ENCODE results near the gene SYCE1L. TPM values are rescaled to one million over a fixed set of nuclear protein-coding genes. Genes with fewer than 3 reads are reported as not detected.
"Not testable (repeated sequence)": the region's sequence is repeated elsewhere in the genome, so short reads cannot be mapped to it uniquely, and the experiment has no call there.

The SYCE1L gene
- total RNA-seq, 2 donors from 2014 or later: 2.3 to 3.4 TPM

DNA sequence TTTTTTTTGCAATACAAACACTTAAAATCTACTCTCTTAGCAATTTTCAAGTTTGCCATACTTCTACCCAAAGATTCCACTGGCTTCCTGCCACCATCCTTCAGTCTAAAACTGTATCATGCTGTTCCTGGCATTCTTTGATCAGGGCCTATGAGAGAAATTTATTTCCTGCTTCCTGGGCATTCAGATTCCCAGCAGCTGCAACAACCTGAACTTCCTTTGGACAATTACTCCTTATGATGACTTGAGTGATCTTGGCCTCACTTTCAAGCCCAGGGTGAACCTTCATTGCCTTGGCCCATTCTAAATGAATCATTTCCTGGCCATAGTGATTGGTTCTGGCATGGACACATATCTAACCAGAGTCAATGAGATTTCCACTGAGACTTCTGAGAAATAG, 26.3 kb upstream of the SYCE1L start:
- no peaks in the 10 kb centered on the region for H3K27me3 ChIP-seq (replicated peaks; ENCODE audit: insufficient read depth)
- H3K9me3 ChIP-seq: no peaks in the 10 kb centered on the region
- TF ChIP-seq POLR2A (IDR thresholded peaks at IDR 0.05) (no peak), POLR2AphosphoS5 (IDR thresholded peaks at IDR 0.05) (no peak)
- TF ChIP-seq, protein P1, sequence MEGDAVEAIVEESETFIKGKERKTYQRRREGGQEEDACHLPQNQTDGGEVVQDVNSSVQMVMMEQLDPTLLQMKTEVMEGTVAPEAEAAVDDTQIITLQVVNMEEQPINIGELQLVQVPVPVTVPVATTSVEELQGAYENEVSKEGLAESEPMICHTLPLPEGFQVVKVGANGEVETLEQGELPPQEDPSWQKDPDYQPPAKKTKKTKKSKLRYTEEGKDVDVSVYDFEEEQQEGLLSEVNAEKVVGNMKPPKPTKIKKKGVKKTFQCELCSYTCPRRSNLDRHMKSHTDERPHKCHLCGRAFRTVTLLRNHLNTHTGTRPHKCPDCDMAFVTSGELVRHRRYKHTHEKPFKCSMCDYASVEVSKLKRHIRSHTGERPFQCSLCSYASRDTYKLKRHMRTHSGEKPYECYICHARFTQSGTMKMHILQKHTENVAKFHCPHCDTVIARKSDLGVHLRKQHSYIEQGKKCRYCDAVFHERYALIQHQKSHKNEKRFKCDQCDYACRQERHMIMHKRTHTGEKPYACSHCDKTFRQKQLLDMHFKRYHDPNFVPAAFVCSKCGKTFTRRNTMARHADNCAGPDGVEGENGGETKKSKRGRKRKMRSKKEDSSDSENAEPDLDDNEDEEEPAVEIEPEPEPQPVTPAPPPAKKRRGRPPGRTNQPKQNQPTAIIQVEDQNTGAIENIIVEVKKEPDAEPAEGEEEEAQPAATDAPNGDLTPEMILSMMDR (IDR thresholded peaks at IDR 0.05): no peak
- intact Hi-C loops (cut with DNase I): loop anchor here (5.0 kb wide), 1 partner anchor 1386 kb away; no protein-coding TSS in a partner anchor
- no peaks in the 10 kb centered on the region for H3K36me3 ChIP-seq
- H3K4me1 ChIP-seq (replicated peaks): no peaks in the 10 kb centered on the region
- H3K4me3 ChIP-seq: no peak overlapping the region
- DNase-seq (ENCODE audit: low spot score): no peak
- no peak overlapping the region for H3K27ac ChIP-seq

DNA sequence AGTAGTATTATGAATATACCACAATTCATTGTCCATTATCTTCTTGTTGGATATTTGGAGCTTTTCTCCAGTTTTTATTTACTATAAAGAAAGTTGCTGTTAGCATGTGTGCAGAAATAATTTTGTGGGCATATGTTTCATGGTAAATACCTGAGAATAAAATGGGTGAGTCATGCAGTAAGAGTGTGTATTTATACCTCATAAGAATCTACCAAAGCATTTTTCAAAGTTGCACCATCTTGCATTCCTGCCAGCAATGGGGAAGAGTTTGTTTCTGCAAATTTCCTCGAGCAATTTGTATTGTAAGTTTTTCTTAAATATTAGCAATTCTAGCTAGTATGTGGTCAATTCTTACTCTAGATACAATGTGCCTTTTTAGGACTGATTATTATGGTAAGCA, 16.1 kb upstream of the SYCE1L start:
- Histone ChIP-seq H3K27ac (no peak overlapping the region), H3K36me3 (no peaks in the 10 kb centered on the region), H3K4me3 (no peak overlapping the region), H3K9me3 (no peaks in the 10 kb centered on the region), H3K4me1 (replicated peaks) (no peaks in the 10 kb centered on the region), H3K27me3 (replicated peaks; ENCODE audit: insufficient read depth) (no peaks in the 10 kb centered on the region)
- 43% methylated on average over 1 of the region's 1 CpG for WGBS
- intact Hi-C loops (cut with DNase I): no loop called here
- TF ChIP-seq, protein P1 (IDR thresholded peaks at IDR 0.05): no peak
- peak; percentile 23 for TF ChIP-seq POLR2AphosphoS5 (IDR thresholded peaks at IDR 0.05)
- no peak for DNase-seq (ENCODE audit: low spot score)

DNA sequence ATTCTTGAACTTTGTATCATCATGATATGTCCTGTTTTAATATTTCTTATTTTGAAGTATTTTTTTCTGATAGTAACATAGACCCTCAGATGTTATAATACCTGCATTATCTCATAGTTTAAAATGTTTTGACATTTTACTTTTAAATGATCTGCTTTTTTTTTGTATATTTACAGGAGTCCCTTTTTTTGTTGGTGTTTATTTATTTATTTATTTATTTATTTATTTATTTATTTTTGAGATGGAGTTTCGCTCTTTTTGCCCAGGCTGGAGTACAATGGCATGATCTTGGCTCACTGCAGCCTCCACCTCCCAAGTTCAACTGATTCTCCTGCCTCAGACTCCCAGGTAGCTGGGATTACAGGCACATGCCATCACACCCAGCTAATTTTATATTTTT, 12.9 kb upstream of the SYCE1L start:
- DNase-seq (ENCODE audit: low spot score); H3K36me3 ChIP-seq; H3K4me3 ChIP-seq; H3K4me1 ChIP-seq (replicated peaks); H3K27me3 ChIP-seq (replicated peaks; ENCODE audit: insufficient read depth); H3K27ac ChIP-seq; intact Hi-C loops (cut with DNase I); H3K9me3 ChIP-seq: not testable (repeated sequence)
- WGBS: 96% methylated on average over 1 of the region's 1 CpG

DNA sequence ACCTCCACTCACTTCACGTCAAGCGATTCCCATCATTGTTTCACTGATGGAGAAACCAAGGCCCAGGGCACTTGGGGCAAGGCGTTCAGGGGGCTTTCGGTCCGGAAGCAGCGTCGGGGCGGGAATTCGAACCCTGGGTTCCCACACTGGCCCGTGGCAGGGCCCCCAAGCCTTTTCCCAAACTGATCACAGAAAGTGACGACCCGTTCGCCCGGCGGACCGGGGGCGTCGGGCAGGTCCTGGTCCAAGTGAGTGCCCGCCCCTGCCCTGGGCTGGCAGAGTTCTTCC, 9.1 kb upstream of the SYCE1L start:
- intact Hi-C loops (cut with DNase I): no loop called here
- H3K27ac ChIP-seq: peak overlapping the region; percentile 93 to 94
- no peak for DNase-seq (ENCODE audit: low spot score)
- TF ChIP-seq POLR2A (IDR thresholded peaks at IDR 0.05) (no peak), POLR2AphosphoS5 (IDR thresholded peaks at IDR 0.05) (no peak)
- TF ChIP-seq, protein P1 (IDR thresholded peaks at IDR 0.05): no peak
- no peaks in the 10 kb centered on the region for H3K36me3 ChIP-seq
- no peaks in the 10 kb centered on the region for H3K9me3 ChIP-seq
- under 1% methylated on average over 18 of the region's 19 CpGs for WGBS
- H3K27me3 ChIP-seq (replicated peaks; ENCODE audit: insufficient read depth): no peaks in the 10 kb centered on the region
- H3K4me3 ChIP-seq: peak overlapping the region; percentile 67 to 77
- H3K4me1 ChIP-seq (replicated peaks): no peaks in the 10 kb centered on the region

DNA sequence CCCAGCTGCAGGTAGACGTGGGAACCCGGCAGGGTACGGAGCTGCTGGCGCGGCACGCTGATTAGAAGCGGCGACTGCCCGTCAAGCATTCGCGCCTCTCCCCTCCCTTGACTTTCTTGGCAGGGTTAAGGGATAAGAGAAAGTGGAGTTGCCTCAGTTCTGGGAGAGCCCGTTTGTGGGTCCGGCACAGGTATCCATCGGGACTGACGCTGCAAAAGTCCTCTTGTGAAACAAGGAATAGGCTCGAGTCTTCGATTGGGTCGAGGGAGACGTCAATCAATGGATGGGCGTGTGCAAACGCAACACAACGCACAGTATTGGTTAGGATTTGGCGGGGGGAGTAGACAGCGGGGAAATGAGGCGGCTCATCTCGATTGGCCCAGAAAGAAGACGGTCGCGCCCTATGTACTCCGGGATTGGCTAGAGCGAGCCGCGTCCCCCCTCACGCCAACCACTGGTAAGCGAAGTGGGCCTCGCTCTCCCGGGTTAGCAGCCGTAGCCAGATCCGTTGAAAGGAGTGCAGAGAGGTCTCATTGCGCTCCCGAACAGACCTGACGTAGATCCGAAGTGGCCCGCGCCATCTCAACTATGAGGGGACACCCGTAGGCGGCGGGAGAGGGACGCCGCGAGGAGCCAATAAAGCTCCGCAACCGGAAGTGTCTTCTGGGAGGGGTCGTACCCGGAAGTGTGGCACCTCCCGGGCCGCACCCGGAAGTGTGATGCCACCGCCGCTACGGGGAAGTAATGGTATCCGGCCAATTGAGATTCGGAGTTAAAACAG, 8.5 kb upstream of the SYCE1L start, which contains the start of gene MON1B:
TSS of gene MON1B (plus strand) at position 713 of the 781 bp plus-strand sequence. CDS start 296 bp downstream, outside the sequence.
- Histone ChIP-seq H3K4me3 (peak within 1 kb of the TSS; percentile 67 to 77), H3K27ac (peak within 1 kb of the TSS; percentile 93 to 94), H3K36me3 (no peaks in the 10 kb centered on the region), H3K27me3 (replicated peaks; ENCODE audit: insufficient read depth) (no peaks in the 10 kb centered on the region), H3K4me1 (replicated peaks) (no peaks in the 10 kb centered on the region), H3K9me3 (no peaks in the 10 kb centered on the region)
- intact Hi-C loops (cut with DNase I): no loop called here
- under 1% methylated on average over 57 of the region's 63 CpGs for WGBS
- DNase-seq (ENCODE audit: low spot score): peak; percentile 98
- TF ChIP-seq POLR2A (IDR thresholded peaks at IDR 0.05): peak; percentile 91
- TF ChIP-seq, protein P1 (IDR thresholded peaks at IDR 0.05): peak in 1 of 4 experiments; percentile 31
- TF ChIP-seq POLR2AphosphoS5 (IDR thresholded peaks at IDR 0.05): peak; percentile 97

All from prostate gland (tissue), 2 donors.